ENCODE data around the gene CYB5R4.

The CYB5R4 gene

GRCh38 chr6:83978997-83979396 lies 119.5 kb downstream of the CYB5R4 start:
- DNase-seq (ENCODE audit: low spot score): no peak

- DNase-seq (ENCODE audit: low spot score): no peak
These were observed 124.9 kb downstream of the CYB5R4 start for GRCh38 chr6:83984411-83984810.

DNA sequence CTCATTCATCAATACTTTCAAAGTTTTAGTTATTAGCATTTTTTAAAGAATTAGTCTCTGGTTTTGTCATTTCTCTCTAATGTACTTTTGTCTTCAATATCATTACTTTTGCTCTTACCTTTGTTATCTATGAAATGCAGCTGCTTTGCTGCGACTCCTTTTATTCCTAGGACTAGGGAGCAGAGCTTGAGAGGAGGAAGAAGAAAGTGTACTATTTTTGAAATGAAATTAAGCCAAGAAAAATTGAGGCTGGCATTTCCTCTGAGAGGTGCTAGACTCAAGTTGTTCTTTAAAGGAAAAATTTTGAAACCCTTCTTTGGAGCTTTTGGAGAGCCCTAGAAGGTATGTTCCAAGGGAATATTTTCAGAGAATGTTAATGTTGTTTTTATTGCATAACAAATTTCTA lies 125.8 kb downstream of the CYB5R4 start:
- DNase-seq (ENCODE audit: low spot score): no peak

- no peak for DNase-seq (ENCODE audit: low spot score)
These were observed 126.2 kb downstream of the CYB5R4 start for GRCh38 chr6:83985715-83986114.

DNA sequence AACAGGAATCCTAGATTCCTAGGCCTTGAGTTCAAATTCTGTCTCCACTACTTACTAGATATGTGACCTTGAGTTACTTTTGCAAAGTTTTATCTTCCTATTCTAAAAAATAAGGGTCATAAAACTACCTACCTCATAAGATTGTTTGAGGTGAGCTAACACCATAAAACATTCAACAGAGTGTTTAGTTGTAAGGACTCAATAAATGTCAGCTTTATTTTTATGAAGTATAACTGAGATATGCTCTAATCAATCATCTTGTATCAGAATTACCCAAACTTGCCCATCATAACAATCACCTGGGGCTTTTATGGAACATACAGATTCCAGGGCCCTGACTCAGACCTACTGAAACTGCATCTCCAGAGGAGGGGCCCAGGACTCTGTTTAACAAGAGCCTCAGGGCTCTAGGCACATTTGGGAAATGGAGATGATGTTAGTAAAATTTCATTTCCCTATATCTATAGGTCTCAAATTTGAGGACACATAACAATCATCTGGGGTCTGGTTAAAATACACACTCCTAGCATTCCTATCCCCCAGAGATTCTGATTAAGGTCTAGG lies 138.6 kb downstream of the CYB5R4 start:
- no peak for DNase-seq (ENCODE audit: low spot score)

DNA sequence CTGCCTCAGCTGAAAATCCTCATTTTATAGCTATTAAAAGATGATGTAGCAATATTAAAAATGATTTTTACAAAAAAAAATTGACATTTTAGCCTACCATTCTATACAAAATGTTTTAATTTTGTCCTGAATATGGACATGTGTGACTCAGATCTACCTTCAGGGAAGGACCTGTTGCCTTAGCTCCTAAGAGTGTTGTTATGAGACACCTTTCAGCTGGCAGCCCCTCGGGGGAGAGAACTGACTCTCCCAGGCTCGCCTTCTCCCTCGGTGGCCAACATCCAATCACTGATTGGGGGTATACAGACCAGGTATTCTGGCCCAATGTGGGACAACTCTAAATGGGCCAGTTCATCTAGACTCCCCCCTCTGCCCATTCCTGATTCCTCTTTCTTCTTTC lies 141.6 kb downstream of the CYB5R4 start:
- no peak for DNase-seq (ENCODE audit: low spot score)

GRCh38 chr6:84002226-84002625 lies 142.7 kb downstream of the CYB5R4 start:
- no peak for DNase-seq (ENCODE audit: low spot score)

DNA sequence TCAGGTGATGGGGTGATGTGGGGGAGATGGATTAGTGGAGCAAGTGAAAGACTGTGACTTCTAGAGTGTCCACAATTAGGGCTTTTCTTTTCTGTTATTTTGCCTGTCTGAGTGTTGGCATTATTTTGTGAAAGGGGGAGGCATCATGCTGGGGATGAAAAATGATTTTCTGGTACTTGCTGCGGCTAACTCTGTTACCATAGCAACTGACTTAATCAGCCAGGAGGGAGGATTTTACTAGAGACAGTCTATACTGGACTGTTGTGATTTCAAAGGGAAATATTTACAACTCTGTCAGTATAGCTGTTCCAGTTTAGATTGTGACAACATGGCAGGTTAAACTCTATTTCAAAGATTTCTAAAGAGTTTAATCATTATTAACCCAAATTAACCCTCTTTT lies 143.6 kb downstream of the CYB5R4 start:
- DNase-seq (ENCODE audit: low spot score): no peak

DNA sequence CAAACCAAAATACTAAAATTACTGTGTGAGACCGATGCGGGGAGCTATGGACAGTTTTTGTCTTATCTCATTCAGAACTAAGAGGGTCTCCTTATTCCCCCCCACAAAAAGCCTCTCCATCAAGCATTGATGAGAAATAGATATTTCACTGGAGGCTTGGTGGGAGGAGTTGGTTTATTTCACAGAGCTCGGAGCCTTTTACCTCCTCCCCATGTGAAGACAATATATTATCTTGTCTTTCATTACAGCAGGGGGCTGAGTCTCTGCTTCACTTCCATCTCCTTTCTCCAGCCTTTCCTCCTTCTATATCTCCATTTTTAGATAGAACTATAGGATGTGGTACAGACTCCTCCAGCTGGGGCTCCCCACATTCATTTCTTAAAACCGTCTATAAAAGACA lies 144.2 kb downstream of the CYB5R4 start:
- DNase-seq (ENCODE audit: low spot score): no peak

DNA sequence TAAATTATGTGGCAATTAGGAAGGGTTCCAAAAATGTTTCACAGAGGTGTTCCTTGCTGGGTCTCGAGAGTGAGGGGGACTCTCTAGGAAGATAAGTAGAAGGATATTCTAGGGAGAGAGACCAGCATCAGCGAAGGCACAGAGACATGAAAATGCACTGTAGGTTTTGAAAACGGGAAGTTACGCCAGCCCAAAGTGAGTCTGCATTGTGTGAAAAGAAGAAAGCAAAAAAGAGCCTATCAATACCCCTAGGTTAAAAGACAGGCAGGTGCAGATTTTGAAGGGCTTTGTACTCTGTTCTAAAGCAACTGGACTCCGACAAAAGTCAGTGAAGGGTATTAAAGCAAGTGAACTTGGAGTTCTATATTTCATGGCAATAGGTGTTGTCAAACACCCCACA lies 148.4 kb downstream of the CYB5R4 start:
- no peak for DNase-seq (ENCODE audit: low spot score)

GRCh38 chr6:84013354-84013753 lies 153.9 kb downstream of the CYB5R4 start:
- DNase-seq (ENCODE audit: low spot score): no peak

- no peak for DNase-seq (ENCODE audit: low spot score)
These were observed 154.4 kb downstream of the CYB5R4 start for GRCh38 chr6:84013931-84014330.

DNA sequence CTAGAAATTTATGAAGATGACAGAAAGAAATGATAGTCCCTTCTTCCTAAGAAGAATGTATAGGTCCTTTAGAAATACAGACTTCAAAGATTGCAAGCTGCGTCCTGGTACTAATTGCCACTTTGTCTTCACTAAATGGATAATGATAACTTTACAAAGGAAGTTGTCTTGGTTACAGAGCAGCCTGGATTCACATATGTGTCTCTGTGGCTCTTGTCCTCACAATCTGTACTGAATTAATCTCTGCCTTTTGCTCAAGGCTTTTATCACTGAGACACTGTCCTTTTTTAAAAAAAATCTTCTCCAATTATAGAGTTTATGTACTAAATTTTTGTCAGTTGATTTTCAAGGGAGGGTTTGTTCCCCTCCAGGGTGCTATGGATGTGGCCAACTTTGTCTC lies 156.5 kb downstream of the CYB5R4 start:
- DNase-seq (ENCODE audit: low spot score): no peak

Measured in ecto neural progenitor cell (in vitro differentiated cells).